ENCODE results near the gene FAM114A1. TPM values are rescaled to one million over a fixed set of nuclear protein-coding genes. Genes with fewer than 3 reads are reported as not detected.
"Not testable (repeated sequence)": the region's sequence is repeated elsewhere in the genome, so short reads cannot be mapped to it uniquely, and the experiment has no call there.

FAM114A1 gene
- total RNA-seq, 1 donor from 2014 or later: 41.6 TPM

DNA sequence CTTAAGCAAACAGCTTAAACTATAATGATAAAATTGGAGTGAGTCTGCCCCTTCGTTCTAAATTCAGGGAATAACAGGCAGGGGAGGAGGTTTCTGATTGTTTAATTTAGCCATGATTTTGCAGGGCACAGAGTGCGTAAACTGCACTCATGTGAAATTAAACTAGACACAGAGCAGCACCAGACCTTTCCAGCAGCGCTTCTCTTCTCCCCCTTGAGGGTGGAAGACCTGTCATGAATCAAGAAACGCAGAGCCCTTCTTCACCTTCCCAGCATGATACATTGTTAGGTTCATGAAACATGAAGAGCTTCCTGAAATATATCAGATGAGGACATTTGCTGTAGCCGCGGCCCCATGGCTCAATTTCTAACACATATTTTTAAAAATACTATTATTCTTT, 63.1 kb downstream of the FAM114A1 start:
- ATAC-seq (no peak), DNase-seq (no peak)
- TF ChIP-seq, protein P1, sequence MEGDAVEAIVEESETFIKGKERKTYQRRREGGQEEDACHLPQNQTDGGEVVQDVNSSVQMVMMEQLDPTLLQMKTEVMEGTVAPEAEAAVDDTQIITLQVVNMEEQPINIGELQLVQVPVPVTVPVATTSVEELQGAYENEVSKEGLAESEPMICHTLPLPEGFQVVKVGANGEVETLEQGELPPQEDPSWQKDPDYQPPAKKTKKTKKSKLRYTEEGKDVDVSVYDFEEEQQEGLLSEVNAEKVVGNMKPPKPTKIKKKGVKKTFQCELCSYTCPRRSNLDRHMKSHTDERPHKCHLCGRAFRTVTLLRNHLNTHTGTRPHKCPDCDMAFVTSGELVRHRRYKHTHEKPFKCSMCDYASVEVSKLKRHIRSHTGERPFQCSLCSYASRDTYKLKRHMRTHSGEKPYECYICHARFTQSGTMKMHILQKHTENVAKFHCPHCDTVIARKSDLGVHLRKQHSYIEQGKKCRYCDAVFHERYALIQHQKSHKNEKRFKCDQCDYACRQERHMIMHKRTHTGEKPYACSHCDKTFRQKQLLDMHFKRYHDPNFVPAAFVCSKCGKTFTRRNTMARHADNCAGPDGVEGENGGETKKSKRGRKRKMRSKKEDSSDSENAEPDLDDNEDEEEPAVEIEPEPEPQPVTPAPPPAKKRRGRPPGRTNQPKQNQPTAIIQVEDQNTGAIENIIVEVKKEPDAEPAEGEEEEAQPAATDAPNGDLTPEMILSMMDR (IDR thresholded peaks at IDR 0.05): no peak
- Histone ChIP-seq H3K27me3 (ENCODE audit: low read depth) (no peaks in the 10 kb centered on the region), H3K4me1 (no peaks in the 10 kb centered on the region), H3K9me3 (no peaks in the 10 kb centered on the region), H3K4me3 (no peak overlapping the region), H3K36me3 (peaks cover 96% of the 10 kb centered on the region), H3K27ac (no peak overlapping the region)
- intact Hi-C loops (cut with DNase I): no loop called here

DNA sequence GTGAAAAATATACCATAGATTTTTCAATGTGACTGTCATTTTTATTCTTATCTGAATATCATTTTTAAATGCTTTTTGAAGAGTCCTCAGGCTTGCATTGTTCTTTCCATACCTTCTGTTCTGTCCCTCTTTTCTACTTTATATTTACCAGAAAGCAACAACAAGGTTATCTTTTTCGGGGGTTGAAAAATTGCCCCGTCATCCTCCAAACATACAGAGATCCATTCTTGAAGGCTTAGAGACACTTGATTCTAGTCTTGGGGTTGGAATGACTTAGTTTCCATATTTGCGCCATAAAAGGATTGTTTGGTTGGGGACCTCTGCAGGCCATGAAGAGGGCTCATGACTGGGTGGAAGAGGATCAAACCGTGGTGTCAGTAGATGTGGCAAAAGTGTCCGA, 63.5 kb downstream of the FAM114A1 start:
- TF ChIP-seq, protein P1 (IDR thresholded peaks at IDR 0.05): no peak
- Histone ChIP-seq H3K9me3 (no peaks in the 10 kb centered on the region), H3K4me1 (no peaks in the 10 kb centered on the region), H3K4me3 (no peak overlapping the region), H3K36me3 (peaks cover 96% of the 10 kb centered on the region), H3K27ac (no peak overlapping the region), H3K27me3 (ENCODE audit: low read depth) (no peaks in the 10 kb centered on the region)
- ATAC-seq (no peak), DNase-seq (no peak)
- intact Hi-C loops (cut with DNase I): no loop called here

DNA sequence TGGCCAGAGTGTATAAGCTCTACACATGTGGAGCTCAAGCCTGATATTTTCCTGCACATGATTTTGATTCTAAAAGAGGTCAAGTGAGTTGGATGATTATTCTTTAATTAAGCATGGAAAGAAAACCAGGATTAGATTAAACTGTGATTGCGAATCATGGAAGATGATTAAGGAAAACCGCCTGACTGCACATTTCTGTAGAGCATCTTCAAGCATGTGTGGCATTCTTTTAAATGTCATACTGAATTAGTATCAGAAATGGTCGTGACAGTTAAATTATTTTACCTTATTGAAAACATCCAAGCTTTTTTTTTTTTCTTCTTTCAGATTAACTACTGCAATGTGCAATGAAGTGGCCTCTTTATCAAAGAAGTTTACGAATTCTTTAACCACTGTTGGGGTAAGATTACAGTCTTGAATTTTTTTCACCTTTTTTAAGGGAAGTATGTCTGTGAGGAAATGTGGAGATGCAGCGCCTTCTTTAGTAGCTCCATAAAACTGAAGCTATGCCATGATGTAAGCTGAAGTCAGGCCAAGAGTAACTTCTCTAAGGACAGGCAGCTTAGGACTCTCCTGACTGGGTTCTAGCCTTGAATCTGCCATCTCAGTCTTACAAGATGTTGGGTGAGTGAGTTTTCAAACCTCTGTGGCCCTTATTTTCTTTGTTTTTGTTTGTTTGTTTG, 67.9 kb downstream of the FAM114A1 start:
- Histone ChIP-seq H3K27ac (no peak overlapping the region), H3K4me3 (no peak overlapping the region), H3K27me3 (ENCODE audit: low read depth) (no peaks in the 10 kb centered on the region), H3K36me3 (peaks cover 96% of the 10 kb centered on the region), H3K4me1 (no peaks in the 10 kb centered on the region), H3K9me3 (no peaks in the 10 kb centered on the region)
- intact Hi-C loops (cut with DNase I): no loop called here
- TF ChIP-seq, protein P1 (IDR thresholded peaks at IDR 0.05): no peak
- ATAC-seq (no peak), DNase-seq (no peak)

DNA sequence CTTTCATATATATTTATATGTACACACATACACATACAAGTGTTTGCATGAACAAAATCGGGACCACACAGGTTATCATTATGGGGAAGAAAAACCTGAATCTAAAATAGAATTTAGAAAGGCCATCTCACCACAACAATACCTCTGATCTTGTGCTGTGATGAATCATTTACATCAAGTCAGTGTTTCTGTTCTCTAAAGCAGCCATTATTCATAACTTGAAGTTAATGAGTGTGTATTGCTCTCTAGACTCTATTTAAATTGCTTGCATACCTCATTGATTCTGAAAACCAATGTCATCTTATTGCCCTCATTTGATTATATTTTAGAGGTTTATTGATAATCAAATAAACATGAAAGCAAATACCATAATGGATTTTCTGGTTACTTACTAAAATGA, 71.6 kb downstream of the FAM114A1 start:
- H3K27me3 ChIP-seq (ENCODE audit: low read depth): no peaks in the 10 kb centered on the region
- H3K4me3 ChIP-seq: no peak overlapping the region
- H3K9me3 ChIP-seq: no peaks in the 10 kb centered on the region
- intact Hi-C loops (cut with DNase I): no loop called here
- DNase-seq (no peak), ATAC-seq (no peak)
- H3K4me1 ChIP-seq: no peaks in the 10 kb centered on the region
- H3K27ac ChIP-seq: no peak overlapping the region
- TF ChIP-seq, protein P1 (IDR thresholded peaks at IDR 0.05): no peak
- peaks cover 95% of the 10 kb centered on the region for H3K36me3 ChIP-seq

DNA sequence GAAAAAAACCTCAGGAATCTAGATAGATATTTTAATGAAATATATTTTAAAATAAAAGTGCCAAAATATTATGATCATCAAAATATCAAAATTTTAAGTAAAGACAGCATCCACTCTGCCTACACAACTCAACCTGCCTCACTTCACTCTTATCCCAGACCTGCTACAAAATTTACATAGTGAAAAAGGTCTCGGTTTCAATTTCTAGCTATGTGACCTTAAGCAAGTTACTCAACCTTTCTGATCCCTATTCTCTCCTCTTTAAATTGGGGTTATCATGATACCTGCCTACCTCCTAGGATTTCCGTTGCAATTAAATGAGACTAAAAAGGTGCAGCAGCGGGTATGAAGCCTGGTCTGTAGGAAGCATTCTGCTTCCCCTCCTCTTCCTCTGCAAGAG, 72.9 kb downstream of the FAM114A1 start:
- no peaks in the 10 kb centered on the region for H3K4me1 ChIP-seq
- ATAC-seq (no peak), DNase-seq (no peak)
- H3K9me3 ChIP-seq: no peaks in the 10 kb centered on the region
- H3K27ac ChIP-seq: no peak overlapping the region
- H3K27me3 ChIP-seq (ENCODE audit: low read depth): no peaks in the 10 kb centered on the region
- no peak overlapping the region for H3K4me3 ChIP-seq
- peaks cover 95% of the 10 kb centered on the region for H3K36me3 ChIP-seq
- TF ChIP-seq, protein P1 (IDR thresholded peaks at IDR 0.05): no peak
- intact Hi-C loops (cut with DNase I): no loop called here

DNA sequence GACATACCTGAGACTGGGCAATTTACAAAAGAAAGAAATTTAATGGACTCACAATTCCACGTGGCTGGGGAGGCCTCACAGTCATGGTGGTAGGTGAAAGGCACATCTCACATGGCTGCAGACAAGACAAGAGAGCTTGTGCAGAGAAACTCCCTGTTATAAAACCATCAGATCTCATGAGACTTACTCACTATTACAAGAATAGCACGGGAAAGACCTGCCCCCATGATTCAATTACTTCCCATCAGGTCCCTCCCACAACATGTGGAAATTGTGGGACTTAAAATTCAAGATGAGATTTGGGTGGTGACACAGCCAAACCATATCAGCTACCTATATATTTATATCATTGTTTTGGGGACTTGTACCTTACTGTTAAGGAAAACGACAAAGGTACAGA, 74.3 kb downstream of the FAM114A1 start:
- H3K4me1 ChIP-seq; DNase-seq; H3K4me3 ChIP-seq; H3K27me3 ChIP-seq (ENCODE audit: low read depth); ATAC-seq; intact Hi-C loops (cut with DNase I); H3K9me3 ChIP-seq; H3K27ac ChIP-seq: not testable (repeated sequence)
- H3K36me3 ChIP-seq: peaks cover 82% of the 10 kb centered on the region

Data from lower lobe of right lung (tissue), 2 donors.